WTC11 (cell line): ENCODE measurements around the gene DTX4. TPM values are rescaled to one million over a fixed set of nuclear protein-coding genes. Genes with fewer than 3 reads are reported as not detected.
A peak's percentile ranks its signal among the peaks of the same experiment; 100 is the strongest.

Experiments used
- ATF1 ChIP-seq: sonication (generic); formaldehyde crosslinking; IDR thresholded peaks from 2 replicates; pipeline ENCODE4 v1.8.1; 2023; ENCODE audit warnings: mild to moderate bottlenecking, moderate library complexity, missing genetic modification reagents
- CREM ChIP-seq: sonication (generic); formaldehyde crosslinking; IDR thresholded peaks from 2 replicates; pipeline ENCODE4 v1.8.1; 2022; ENCODE audit warnings: mild to moderate bottlenecking, missing genetic modification reagents, moderate library complexity
- ELF4 ChIP-seq: sonication (generic); formaldehyde crosslinking; IDR thresholded peaks from 2 replicates; pipeline ENCODE4 v1.8.1; 2022; ENCODE audit warnings: low read depth, mild to moderate bottlenecking, moderate library complexity, missing genetic modification reagents
- FOXK1 ChIP-seq: sonication (generic); formaldehyde crosslinking; IDR thresholded peaks from 2 replicates; pipeline ENCODE4 v1.8.0; 2022; ENCODE audit warnings: mild to moderate bottlenecking, moderate library complexity, missing genetic modification reagents
- HMGA2 ChIP-seq: fragments of 250-450 bp; sonication (Bioruptor Pico); IDR thresholded peaks from 2 replicates; pipeline ENCODE4 v1.4.0; 2021; ENCODE audit warnings: mild to moderate bottlenecking, moderate library complexity
- NR2C2 ChIP-seq: sonication (generic); formaldehyde crosslinking; IDR thresholded peaks from 2 replicates; pipeline ENCODE4 v1.8.0; 2022; ENCODE audit warnings: mild to moderate bottlenecking, missing genetic modification reagents
- RELA ChIP-seq: sonication (generic); formaldehyde crosslinking; IDR thresholded peaks from 2 replicates; pipeline ENCODE4 v1.8.1; 2022; ENCODE audit warnings: missing genetic modification reagents, mild to moderate bottlenecking, borderline replicate concordance
- RORB ChIP-seq: fragments of 250-450 bp; sonication (Bioruptor Pico); IDR thresholded peaks from 2 replicates; pipeline ENCODE4 v1.9.0; 2021; ENCODE audit warnings: mild to moderate bottlenecking
- SMAD4 ChIP-seq: sonication (generic); formaldehyde crosslinking; IDR thresholded peaks from 2 replicates; pipeline ENCODE4 v1.8.0; 2022; ENCODE audit warnings: mild to moderate bottlenecking, missing genetic modification reagents
- SP1 ChIP-seq: sonication (generic); formaldehyde crosslinking; conservative IDR thresholded peaks from 2 replicates; pipeline ENCODE4 v1.8.1; 2022; ENCODE audit warnings: missing genetic modification reagents
- TEAD4 ChIP-seq: sonication (generic); formaldehyde crosslinking; IDR thresholded peaks from 2 replicates; pipeline ENCODE4 v1.8.0; 2022; ENCODE audit warnings: mild to moderate bottlenecking, missing genetic modification reagents
- ZNF121 ChIP-seq: sonication (generic); formaldehyde crosslinking; IDR thresholded peaks from 2 replicates; pipeline ENCODE4 v1.8.0; 2023; ENCODE audit warnings: missing genetic modification reagents
- ZNF219 ChIP-seq: sonication (generic); formaldehyde crosslinking; IDR thresholded peaks from 2 replicates; pipeline ENCODE4 v1.8.0; 2023; ENCODE audit warnings: missing genetic modification reagents, mild to moderate bottlenecking, borderline replicate concordance
- ZNF263 ChIP-seq: sonication (generic); formaldehyde crosslinking; IDR thresholded peaks from 2 replicates; pipeline ENCODE4 v1.8.1; 2022; ENCODE audit warnings: low read depth, mild to moderate bottlenecking, moderate library complexity, missing genetic modification reagents
- ZNF317 ChIP-seq: sonication (generic); formaldehyde crosslinking; IDR thresholded peaks from 2 replicates; pipeline ENCODE4 v1.8.1; 2023; ENCODE audit warnings: low read depth, mild to moderate bottlenecking, moderate library complexity, missing genetic modification reagents, borderline replicate concordance
- total RNA-seq: library from RNA; stranded (reverse); gene quantifications from 3 replicates; pipeline ENCODE4 v1.2.3, GENCODE V29; 2021
- TF ChIP-seq, protein P1 (sequence below): sonication (generic); formaldehyde crosslinking; IDR thresholded peaks from 2 replicates; pipeline ENCODE4 v1.8.1; 2022; ENCODE audit warnings: mild to moderate bottlenecking, moderate library complexity, missing genetic modification reagents
- TF ChIP-seq, protein P2 (sequence below): sonication (generic); formaldehyde crosslinking; IDR thresholded peaks from 2 replicates; pipeline ENCODE4 v1.8.0; 2022; ENCODE audit warnings: mild to moderate bottlenecking, missing genetic modification reagents
- TF ChIP-seq, protein P3 (sequence below): sonication (generic); formaldehyde crosslinking; IDR thresholded peaks from 2 replicates; pipeline ENCODE4 v1.8.1; 2023; ENCODE audit warnings: mild to moderate bottlenecking, missing genetic modification reagents, moderate library complexity
- TF ChIP-seq, protein P4 (sequence below): sonication (generic); formaldehyde crosslinking; IDR thresholded peaks from 2 replicates; pipeline ENCODE4 v1.8.0; 2023; ENCODE audit warnings: missing genetic modification reagents, mild to moderate bottlenecking, borderline replicate concordance
- TF ChIP-seq, protein P5 (sequence below): sonication (generic); formaldehyde crosslinking; conservative IDR thresholded peaks from 2 replicates; pipeline ENCODE4 v1.8.1; 2022; ENCODE audit warnings: mild to moderate bottlenecking, missing genetic modification reagents
- TF ChIP-seq, protein P6 (sequence below): fragments of 250-450 bp; sonication (Bioruptor Pico); IDR thresholded peaks from 2 replicates; pipeline ENCODE4 v2.1.2; 2022; ENCODE audit warnings: mild to moderate bottlenecking, moderate library complexity
- TF ChIP-seq, protein P7 (sequence below): fragments of 250-450 bp; sonication (Bioruptor Pico); conservative IDR thresholded peaks from 2 replicates; pipeline ENCODE4 v1.9.0; 2021; ENCODE audit warnings: mild to moderate bottlenecking
- TF ChIP-seq, protein P8 (sequence below): fragments of 250-450 bp; sonication (Bioruptor Pico); IDR thresholded peaks from 2 replicates; pipeline ENCODE4 v1.9.0; 2021; ENCODE audit warnings: mild to moderate bottlenecking, borderline replicate concordance

DTX4 gene
- total RNA-seq, 1 experiment from 2014 or later, result 15.5 TPM

DNA sequence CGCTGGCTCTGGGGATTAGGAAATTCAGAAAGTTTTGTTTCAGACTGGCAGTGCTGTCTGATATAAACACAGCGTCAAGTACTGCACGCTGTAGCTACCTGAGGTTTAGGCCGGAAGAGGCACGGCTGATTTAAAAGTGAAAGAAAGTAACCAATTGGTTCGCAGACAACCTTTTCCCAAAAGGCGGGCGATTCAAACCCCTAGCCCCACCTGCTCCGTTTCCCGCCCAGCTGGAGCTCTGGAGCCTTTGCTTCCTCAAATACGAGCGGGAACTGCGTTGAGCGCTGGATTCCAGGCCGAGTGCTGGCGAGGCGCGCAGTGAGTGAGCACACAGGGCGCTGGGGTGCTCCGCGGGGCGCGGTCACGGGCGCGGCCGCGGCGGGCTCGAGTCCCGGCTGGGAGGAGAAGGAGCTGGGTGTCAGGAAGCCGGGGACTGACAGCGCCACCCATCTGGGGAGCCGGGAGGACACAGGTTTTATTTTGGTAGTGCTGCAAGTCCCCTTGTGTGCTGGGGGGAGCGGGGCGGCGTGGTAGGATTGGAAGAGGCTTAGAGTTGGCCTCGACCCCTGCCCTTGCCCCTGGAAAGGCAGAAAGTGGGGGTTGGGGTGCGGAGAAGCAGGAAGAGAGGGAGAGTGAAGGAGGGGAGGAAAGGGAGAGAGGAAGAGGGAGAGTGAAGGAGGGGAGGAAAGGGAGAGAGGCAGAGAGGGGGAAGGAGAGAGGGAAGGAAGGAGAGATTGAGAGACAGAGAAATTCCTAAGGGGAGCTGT lies 27.2 kb upstream of the DTX4 start (continued):
- TF ChIP-seq, protein P1, sequence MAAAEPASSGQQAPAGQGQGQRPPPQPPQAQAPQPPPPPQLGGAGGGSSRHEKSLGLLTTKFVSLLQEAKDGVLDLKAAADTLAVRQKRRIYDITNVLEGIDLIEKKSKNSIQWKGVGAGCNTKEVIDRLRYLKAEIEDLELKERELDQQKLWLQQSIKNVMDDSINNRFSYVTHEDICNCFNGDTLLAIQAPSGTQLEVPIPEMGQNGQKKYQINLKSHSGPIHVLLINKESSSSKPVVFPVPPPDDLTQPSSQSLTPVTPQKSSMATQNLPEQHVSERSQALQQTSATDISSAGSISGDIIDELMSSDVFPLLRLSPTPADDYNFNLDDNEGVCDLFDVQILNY (CRISPR knock-in tag), result peak; percentile 99
- TF ChIP-seq NR2C2 (CRISPR knock-in tag) (peak; percentile 90), RELA (CRISPR knock-in tag) (peak; percentile 96), ATF1 (CRISPR knock-in tag) (peak; percentile 94), FOXK1 (CRISPR knock-in tag) (no peak; the same call in 1 of the 2 replicates), TEAD4 (CRISPR knock-in tag) (peak; percentile 95), HMGA2 (CRISPR knock-in tag) (no peak), ZNF219 (peak; percentile 92), RORB (CRISPR knock-in tag) (no peak), SP1 (CRISPR knock-in tag) (peak; percentile 70), SMAD4 (CRISPR knock-in tag) (peak; percentile 94), ELF4 (CRISPR knock-in tag) (peak; percentile 97), ZNF121 (CRISPR knock-in tag) (no peak), ZNF317 (CRISPR knock-in tag) (peak; percentile 82), ZNF263 (CRISPR knock-in tag) (peak; percentile 88), CREM (CRISPR knock-in tag) (peak; percentile 78; the same call in 1 of the 2 replicates)
- TF ChIP-seq, protein P2, sequence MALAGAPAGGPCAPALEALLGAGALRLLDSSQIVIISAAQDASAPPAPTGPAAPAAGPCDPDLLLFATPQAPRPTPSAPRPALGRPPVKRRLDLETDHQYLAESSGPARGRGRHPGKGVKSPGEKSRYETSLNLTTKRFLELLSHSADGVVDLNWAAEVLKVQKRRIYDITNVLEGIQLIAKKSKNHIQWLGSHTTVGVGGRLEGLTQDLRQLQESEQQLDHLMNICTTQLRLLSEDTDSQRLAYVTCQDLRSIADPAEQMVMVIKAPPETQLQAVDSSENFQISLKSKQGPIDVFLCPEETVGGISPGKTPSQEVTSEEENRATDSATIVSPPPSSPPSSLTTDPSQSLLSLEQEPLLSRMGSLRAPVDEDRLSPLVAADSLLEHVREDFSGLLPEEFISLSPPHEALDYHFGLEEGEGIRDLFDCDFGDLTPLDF (CRISPR knock-in tag), result peak; percentile 98
- TF ChIP-seq, protein P3, sequence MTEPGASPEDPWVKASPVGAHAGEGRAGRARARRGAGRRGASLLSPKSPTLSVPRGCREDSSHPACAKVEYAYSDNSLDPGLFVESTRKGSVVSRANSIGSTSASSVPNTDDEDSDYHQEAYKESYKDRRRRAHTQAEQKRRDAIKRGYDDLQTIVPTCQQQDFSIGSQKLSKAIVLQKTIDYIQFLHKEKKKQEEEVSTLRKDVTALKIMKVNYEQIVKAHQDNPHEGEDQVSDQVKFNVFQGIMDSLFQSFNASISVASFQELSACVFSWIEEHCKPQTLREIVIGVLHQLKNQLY, result no peak
- TF ChIP-seq, protein P4, sequence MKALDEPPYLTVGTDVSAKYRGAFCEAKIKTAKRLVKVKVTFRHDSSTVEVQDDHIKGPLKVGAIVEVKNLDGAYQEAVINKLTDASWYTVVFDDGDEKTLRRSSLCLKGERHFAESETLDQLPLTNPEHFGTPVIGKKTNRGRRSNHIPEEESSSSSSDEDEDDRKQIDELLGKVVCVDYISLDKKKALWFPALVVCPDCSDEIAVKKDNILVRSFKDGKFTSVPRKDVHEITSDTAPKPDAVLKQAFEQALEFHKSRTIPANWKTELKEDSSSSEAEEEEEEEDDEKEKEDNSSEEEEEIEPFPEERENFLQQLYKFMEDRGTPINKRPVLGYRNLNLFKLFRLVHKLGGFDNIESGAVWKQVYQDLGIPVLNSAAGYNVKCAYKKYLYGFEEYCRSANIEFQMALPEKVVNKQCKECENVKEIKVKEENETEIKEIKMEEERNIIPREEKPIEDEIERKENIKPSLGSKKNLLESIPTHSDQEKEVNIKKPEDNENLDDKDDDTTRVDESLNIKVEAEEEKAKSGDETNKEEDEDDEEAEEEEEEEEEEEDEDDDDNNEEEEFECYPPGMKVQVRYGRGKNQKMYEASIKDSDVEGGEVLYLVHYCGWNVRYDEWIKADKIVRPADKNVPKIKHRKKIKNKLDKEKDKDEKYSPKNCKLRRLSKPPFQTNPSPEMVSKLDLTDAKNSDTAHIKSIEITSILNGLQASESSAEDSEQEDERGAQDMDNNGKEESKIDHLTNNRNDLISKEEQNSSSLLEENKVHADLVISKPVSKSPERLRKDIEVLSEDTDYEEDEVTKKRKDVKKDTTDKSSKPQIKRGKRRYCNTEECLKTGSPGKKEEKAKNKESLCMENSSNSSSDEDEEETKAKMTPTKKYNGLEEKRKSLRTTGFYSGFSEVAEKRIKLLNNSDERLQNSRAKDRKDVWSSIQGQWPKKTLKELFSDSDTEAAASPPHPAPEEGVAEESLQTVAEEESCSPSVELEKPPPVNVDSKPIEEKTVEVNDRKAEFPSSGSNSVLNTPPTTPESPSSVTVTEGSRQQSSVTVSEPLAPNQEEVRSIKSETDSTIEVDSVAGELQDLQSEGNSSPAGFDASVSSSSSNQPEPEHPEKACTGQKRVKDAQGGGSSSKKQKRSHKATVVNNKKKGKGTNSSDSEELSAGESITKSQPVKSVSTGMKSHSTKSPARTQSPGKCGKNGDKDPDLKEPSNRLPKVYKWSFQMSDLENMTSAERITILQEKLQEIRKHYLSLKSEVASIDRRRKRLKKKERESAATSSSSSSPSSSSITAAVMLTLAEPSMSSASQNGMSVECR (CRISPR knock-in tag), result peak; percentile 97
- TF ChIP-seq, protein P5, sequence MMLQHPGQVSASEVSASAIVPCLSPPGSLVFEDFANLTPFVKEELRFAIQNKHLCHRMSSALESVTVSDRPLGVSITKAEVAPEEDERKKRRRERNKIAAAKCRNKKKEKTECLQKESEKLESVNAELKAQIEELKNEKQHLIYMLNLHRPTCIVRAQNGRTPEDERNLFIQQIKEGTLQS (CRISPR knock-in tag), result peak; percentile 79; the same call in 1 of the 2 replicates
- TF ChIP-seq, protein P6, sequence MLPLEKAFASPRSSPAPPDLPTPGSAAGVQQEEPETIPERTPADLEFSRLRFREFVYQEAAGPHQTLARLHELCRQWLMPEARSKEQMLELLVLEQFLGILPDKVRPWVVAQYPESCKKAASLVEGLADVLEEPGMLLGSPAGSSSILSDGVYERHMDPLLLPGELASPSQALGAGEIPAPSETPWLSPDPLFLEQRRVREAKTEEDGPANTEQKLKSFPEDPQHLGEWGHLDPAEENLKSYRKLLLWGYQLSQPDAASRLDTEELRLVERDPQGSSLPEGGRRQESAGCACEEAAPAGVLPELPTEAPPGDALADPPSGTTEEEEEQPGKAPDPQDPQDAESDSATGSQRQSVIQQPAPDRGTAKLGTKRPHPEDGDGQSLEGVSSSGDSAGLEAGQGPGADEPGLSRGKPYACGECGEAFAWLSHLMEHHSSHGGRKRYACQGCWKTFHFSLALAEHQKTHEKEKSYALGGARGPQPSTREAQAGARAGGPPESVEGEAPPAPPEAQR, result no peak
- TF ChIP-seq, protein P7, sequence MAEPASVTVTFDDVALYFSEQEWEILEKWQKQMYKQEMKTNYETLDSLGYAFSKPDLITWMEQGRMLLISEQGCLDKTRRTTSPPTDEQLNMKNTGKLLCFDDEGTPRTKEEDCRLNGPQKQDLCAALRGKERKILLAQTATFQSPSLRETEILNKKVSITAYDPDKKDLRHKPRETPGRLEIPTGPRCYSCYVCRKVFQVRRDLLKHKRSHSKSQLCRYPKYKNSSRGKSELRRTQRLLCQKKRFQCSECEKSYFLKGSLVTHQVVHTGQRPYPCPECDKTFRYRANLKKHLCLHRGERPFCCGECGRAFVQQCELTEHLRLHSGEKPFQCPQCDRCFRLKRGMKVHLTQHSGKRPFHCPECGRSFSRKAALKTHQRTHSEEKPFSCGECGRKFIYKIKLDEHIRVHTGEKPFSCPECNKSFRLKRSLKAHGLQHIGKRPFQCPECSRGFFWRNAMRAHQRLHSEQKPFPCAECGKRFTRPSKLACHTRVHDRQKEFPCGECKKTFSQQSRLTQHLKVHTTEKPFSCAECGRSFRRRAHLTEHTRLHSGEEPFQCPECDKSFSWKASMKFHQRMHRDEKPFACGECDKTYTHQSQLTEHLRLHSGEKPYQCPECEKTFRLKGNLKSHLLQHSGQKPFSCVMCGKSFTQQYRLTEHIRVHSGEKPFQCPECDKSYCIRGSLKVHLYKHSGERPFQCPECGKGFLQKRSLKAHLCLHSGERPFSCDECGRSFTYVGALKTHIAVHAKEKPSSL (CRISPR knock-in tag), result no peak
- TF ChIP-seq, protein P8, sequence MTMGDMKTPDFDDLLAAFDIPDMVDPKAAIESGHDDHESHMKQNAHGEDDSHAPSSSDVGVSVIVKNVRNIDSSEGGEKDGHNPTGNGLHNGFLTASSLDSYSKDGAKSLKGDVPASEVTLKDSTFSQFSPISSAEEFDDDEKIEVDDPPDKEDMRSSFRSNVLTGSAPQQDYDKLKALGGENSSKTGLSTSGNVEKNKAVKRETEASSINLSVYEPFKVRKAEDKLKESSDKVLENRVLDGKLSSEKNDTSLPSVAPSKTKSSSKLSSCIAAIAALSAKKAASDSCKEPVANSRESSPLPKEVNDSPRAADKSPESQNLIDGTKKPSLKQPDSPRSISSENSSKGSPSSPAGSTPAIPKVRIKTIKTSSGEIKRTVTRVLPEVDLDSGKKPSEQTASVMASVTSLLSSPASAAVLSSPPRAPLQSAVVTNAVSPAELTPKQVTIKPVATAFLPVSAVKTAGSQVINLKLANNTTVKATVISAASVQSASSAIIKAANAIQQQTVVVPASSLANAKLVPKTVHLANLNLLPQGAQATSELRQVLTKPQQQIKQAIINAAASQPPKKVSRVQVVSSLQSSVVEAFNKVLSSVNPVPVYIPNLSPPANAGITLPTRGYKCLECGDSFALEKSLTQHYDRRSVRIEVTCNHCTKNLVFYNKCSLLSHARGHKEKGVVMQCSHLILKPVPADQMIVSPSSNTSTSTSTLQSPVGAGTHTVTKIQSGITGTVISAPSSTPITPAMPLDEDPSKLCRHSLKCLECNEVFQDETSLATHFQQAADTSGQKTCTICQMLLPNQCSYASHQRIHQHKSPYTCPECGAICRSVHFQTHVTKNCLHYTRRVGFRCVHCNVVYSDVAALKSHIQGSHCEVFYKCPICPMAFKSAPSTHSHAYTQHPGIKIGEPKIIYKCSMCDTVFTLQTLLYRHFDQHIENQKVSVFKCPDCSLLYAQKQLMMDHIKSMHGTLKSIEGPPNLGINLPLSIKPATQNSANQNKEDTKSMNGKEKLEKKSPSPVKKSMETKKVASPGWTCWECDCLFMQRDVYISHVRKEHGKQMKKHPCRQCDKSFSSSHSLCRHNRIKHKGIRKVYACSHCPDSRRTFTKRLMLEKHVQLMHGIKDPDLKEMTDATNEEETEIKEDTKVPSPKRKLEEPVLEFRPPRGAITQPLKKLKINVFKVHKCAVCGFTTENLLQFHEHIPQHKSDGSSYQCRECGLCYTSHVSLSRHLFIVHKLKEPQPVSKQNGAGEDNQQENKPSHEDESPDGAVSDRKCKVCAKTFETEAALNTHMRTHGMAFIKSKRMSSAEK, result no peak
